ENCODE results near the gene C4orf36.
A peak's percentile ranks its signal among the peaks of the same experiment; 100 is the strongest.
"Not testable (repeated sequence)": the region's sequence is repeated elsewhere in the genome, so short reads cannot be mapped to it uniquely, and the experiment has no call there.

The C4orf36 gene

DNA sequence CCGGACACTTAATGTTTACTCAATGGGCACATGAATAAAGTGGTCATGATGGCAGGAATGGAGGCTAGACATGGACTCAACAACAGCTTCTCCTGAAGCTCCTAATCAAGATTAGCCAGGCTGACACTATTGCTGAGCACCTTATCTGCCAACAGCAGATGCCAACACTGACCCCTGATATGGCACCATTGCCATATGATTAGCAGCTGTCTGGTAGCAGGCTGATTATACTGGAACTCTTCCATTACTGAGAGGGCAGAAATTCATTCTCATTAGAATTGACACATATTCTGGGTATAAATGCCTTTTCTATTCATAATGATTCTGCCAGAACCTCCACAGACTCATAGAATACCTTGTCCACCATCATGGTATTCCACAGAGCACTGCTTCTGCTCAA lies 24.2 kb upstream of the C4orf36 start:
- DNase-seq, result no peak

DNA sequence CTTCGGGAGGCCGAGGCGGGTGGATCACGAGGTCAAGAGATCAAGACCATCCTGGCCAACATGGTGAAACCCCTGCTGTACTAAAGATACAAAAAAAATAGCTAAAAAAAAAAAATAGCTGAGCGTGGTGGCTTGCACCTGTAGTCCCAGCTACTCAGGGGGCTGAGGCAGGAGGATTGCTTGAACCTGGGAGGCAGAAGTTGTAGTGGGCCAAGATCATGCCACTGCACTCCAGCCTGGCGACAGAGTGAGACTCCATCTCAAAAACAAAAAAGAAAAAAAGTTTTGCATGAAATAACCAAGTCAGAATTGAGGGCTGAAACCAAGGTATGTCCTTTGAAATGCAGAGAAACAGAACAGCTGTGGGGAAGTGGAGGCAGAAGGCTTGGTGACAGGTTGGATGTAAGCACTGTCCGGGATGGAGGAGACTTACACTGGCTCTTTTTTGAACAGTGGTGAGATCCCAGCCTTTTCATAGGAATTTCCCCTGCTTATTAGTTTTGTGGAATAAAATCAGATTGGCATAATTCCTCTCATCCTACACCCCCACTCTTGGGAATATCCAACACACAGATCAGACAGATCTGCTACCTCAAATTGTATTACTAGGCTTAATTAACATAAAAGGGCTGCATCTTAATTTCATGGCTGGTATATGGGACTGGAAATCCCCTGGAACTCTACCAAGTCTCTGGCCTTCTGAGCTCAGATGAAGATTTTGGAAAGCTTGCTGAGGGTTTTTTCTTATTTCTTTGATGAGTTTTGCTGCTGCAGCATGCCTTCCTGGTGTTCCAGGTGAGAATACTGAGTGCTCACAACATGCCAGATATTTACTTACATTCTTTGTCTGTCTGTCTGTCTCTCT lies 18.8 kb upstream of the C4orf36 start:
- DNase-seq, result no peak

DNA sequence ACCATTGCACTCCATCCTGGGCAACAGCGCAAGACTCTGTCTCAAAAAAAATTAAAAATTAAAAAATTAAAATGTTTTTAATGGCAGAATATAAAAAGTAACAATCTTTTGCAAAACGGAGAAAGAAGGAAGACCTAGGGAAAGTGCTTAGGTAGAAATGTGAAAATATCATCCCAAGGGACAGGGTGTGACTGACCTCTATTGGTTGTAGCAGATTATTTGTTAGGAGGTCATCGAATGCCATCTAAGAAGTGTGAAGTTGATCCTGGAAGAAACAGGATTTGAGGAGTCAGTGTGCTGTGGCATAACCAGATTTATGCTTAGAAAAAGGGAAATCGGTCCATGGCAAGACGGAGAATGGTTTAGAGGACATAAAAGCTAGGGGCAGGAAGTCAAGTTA lies 18.1 kb upstream of the C4orf36 start:
- no peak for DNase-seq

DNA sequence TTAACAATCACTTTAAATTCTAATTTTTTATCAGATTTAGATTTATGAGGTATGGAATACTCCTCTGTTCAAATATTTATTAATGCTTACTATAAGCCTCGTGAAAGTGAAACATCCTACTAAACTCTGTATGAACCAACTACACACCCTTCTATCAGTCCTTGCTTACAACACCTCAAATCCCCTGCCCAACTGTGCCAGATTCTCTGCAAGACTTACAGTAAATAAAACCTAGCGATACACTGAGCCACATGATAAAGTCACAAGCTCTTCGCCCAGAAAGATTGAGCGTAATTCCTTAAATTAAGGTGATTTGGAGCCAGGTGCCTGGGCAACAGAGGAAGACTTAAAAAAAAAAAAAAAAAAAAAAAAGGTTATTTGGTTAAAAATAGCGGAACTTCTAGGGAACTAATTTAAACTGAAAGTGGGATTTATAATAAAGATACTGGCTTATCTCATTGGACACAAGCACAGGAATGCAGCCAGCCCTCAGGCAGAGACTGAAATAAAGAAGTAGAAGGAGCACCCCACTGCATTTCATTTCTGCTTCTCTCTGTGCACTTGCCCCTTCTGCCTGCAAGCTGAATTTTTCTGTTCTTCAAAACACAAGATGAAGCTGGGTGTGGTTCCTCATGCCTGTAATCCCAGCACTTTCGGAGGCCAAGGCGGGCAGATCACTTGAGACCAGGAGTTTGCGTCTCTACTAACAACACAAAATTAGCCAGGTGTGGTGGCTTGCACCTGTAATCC lies 17.5 kb upstream of the C4orf36 start:
- DNase-seq, result no peak

DNA sequence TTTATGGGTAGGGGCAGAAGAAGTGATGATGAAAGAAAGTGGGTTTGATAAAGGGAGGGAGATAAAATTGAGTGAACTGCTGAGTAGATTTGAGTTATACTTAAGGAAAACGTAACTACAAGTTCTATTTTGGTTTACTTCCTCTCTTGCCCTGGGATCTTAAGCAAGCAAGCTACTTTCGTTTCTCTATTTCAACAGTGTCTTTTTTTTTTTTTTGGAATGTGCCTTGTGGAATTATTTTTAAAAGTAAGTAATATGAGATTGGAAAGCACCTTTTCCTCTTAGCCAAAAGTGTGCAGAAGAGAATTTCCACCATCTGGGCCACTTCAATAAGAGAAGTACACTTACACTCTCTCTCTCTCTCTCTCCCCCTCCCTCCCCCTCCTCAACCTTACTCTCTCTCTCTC lies 16.0 kb upstream of the C4orf36 start:
- no peak for DNase-seq

DNA sequence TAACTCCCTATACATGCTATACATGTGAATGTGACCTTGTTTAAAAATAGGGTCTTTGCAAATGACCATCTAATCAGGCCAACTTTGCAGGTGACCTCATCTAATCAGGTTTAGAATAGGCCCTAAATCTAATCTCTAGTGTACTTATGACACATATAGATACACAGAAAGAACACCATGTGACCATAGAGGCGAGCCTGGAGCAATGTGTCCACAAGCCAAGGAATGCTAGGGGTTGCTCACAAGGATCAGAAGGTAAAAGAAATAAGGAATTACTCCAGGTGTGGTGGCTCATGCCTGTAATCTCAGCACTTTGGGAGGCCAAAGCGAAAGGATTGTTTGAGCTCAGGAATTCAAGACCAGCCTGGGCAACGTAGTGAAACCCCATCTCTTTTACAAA lies 9.6 kb upstream of the C4orf36 start:
- no peak for DNase-seq

DNA sequence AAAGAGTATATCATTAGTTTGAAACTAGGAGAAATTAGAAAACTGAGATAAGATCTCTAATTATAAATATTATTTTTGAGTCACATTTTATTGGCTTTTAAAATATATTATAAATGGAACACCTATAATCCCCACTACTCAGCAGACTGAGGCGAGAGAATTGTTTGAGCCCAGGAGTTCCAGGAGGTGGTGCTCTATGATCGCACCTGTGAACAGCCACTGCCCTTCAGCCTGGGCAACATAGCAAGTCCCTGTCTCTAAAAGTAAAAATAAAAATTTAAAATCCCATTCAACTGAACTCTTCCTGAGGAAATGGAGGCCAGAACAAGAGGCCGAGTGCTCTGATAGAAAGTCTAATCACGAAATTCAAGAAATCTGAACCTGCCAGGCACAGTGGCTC lies 6.3 kb upstream of the C4orf36 start:
- no peak for DNase-seq

DNA sequence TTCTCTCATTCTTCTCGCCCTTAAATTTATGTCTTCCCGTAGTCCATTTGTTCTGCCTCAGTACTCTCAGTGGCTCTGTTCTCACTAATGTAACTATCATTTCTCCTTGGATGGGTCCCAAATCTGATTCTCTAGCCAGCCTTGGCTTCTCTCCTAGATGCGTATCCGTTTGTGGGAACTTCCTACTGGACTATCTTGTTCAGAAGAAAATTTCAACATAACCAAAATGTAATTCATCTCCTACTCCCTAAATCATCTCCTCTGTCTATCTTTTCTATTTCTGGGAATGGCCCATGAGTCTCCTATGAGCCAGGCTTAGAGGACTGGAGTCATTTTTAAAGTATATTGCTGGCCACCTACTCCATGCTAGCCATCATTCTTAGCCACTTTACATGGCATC lies 4.4 kb upstream of the C4orf36 start:
- DNase-seq, result no peak

DNA sequence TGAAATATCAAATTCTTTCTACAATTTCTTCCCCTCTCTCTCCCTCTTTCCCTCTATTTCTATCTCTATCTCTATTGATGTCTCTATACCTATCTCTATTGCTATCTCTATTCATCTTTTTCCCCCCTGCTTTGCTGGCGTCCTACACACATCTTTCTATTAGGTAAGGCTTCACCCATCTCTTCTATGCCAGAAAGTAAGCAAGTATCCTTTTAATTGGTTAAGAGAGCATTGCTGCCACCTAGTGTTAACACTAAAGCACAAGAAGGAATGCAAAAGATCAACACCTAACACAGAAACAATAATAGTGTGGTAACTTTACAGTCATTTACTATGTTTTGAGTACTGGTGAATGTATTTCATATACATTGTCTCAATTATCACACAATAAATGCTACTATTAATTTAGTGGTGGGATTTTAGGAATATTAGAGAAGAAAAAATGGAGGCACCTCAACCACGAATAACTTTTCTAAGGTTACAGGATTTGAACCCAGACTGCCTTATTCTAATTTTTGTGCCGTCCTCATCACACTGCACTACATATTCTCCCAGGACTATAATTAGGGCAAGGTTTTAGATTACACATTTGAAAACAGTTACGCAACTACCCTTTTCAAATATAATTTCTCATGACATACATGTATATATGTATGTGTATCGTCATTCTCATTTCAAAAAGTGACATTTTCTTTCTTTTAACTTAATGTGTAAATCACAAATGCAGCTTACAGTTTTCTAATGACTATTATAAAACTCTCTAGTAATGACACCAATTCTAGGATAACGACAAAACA lies 3.7 kb upstream of the C4orf36 start:
- peak; percentile 72 for DNase-seq

DNA sequence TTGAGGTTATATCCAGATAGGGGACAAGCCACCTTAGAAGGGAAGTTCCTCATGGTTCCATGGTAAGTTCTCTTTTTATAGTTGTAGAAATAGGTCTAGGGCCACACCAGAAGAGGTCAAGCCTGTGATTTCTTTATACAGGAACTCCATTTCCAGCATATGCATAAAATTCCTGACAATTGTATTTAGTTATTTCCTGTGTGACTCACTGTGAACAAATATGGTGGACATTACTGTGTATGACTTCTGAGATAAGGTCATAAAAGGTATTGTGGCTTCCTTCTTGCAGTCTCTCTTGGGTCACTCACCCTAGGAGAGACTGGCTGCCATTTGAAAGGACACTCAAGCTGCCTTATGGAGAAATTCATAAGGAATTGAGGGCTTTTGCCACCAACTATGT lies 2.2 kb upstream of the C4orf36 start:
- no peak for DNase-seq

DNA sequence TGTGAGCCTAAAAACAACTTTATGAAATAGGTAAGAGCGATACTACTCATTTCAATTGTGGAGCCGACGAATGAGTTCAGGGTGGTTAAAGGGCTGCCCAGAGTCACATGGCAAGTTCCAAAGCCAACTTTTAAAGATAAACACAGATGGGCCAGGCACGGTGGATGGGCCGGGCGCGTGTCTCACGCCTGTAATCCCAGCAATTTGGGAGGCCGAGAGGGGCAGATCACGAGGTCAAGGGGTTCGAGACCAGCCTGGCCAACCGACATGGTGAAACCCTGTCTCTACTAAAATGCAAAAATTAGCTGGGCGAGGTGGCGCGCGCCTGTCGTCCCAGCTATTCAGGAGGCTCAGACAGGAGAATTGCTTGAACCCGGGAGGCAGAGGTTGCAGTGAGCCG lies 914 bp upstream of the C4orf36 start:
- no peak for DNase-seq

DNA sequence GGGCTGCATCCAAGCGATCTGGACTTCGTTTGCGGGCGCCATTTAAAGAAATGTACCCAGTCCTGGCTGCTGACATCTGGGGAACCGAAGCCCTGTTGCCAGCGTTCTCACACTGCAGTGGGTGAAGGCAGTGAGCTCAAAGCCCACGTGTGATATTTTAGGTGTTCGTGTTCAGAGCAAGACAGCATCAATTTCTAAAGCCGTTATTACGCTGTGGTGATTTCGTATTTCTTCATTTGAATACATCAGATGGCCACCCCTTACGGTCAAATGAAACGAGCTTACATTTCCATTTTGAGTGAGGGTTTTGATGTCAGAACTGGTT lies 376 bp upstream of the C4orf36 start:
- no peak for DNase-seq

DNA sequence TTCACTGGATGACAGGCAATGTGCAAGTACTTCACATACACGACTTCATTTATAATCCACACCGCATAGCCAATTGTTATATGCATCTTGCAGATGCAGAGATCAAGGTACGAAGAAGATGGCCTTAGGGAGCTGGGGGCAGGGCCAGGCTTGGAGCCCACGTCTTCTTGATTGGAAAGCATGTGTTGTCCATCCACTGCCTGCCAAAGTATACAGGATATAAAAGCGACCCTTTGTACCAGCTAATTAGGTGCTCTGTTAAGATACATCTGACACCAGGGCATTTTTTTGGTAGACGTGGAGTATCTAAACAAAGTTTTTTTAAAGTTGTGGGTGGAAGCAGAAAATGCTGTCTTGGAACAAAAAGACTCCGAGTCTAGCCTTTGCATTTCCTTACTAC lies 1.4 kb downstream of the C4orf36 start:
- DNase-seq, result no peak

DNA sequence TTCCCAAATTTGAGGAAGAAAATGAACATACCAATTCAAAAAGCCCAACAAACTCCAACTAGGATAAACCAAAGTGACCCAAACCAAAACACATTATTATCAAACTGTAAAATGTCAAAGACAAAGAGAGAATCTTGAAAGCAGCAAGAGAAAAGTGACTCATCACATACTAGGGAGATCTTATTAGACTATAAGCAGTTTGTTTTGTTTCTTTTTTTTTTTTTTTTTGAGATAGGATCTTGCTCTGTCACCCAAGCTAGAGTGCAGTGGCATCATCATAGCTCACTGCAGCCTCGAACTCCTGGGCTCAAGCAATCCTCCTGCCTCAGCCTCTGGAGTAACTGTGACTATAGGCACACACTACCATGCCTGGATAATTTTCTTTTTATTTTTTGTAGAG lies 12.6 kb downstream of the C4orf36 start:
- no peak for DNase-seq

DNA sequence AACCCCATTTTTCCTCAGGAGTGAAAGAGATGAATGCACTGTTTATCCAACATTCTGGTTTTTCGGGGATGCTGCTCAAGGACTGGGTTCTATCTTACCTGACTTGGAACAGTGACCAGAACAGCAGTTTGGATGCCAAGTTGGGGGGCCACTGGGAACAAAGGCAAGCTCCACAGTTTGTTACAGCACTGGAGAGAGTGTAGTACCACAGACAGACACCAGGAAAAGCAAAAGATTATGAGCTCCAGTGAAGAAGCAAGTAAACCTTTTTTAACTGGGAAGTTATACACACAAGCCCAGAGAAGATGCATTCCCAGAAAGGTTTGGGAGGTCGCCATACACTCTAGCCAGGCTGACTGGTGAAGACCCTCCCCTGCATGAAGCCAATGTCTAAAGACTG lies 13.6 kb downstream of the C4orf36 start:
- DNase-seq, result no peak

DNA sequence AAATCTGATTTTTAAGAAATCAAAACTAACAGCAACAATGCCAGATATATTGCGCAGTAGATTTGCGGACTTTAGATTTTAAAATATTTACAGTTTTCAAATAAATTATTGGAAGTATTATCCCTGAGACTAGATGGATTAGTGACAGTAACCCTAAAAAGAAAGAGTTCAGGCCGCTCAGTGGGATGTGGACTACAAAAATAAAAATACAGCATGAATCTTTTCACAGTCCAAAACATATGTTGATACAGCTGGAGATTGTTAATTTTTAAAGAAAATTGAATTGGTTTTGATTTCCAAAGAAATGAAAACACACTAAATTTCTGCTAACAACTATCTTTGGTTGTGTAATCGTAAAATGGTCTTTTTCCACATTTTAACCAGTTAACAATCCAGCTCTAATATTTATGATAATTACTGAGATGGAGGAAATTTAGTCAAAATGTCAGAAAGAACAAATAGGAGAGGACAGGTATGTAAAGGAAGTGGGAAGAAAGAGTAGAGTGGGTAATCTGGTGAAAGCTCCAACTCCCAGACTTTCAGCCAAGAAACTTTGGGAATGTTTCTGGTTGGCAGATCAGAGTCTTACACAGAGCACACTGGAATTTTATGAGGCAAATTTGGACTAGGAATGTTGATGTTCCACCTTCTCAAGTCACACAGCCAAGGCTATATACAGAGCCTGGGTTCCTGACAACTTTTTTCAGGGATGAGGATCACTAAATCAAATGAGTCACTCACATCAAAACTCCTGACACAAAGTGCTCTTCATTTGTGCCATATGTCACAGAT lies 15.1 kb downstream of the C4orf36 start:
- no peak for DNase-seq

DNA sequence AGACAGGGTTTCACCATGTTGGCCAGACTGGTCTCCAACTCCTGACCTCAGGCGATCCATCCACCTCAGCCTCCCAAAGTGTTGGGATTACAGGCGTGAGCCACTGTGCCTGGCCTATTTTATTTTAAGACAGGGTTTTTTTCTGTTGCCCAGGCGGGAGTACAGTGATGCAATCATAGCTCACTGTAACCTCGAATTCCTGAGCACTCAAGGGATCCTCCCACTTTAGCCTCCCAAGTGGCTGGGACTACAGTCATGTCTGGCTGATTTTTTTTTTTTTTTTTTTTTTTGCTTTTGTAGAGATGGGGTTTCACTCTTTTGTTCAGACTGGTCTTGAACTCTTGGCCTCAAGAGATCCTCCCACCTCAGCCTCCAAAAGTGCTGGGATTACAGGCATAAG lies 16.8 kb downstream of the C4orf36 start:
- not testable (repeated sequence) for DNase-seq

DNA sequence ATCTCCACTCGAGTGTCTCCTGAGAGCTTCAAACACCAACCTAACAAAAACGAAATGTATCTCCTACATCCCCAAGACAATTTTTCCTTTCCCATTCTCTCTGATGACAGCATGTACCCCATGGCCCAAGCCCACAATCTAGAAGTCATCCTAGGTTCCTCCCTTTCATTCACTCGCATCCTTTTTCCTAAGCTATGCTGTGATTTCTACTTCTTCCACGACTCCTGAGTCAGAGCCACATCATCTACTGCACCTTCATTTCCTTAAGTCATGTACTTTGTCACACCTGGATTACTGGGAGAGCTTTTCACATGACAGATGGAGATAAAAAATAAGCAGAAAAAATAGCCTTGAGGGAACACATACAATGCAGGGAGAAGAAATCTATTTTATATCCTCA lies 20.1 kb downstream of the C4orf36 start:
- DNase-seq, result no peak

DNA sequence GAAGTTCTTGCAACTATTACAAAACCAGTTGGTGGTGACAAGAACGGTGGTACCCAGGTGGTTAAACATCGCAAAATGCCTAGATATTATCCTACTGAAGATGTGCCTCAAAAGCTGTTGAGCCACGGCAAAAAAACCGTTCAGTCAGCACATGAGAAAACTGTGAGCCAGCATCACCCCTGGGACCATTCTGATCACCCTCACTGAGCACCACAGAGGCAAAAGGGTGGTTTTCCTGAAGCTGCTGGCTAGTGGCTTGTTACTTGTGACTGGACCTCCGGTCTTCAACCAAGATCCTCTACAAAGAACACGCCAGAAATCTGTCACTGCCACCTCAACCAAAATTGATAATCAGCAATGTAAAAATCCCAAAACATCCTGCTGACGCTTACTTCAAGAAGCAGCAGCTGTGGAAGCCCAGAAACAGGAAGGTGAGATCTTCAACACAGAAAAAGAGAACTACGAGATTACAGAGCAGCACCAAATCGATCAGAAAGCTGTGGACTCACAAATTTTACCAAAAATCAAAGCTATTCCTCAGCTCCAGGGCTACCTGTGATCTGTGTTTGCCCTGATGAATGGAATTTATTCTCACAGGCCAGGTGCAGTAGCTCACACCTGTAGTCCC lies 21.7 kb downstream of the C4orf36 start:
- DNase-seq, result no peak

DNA sequence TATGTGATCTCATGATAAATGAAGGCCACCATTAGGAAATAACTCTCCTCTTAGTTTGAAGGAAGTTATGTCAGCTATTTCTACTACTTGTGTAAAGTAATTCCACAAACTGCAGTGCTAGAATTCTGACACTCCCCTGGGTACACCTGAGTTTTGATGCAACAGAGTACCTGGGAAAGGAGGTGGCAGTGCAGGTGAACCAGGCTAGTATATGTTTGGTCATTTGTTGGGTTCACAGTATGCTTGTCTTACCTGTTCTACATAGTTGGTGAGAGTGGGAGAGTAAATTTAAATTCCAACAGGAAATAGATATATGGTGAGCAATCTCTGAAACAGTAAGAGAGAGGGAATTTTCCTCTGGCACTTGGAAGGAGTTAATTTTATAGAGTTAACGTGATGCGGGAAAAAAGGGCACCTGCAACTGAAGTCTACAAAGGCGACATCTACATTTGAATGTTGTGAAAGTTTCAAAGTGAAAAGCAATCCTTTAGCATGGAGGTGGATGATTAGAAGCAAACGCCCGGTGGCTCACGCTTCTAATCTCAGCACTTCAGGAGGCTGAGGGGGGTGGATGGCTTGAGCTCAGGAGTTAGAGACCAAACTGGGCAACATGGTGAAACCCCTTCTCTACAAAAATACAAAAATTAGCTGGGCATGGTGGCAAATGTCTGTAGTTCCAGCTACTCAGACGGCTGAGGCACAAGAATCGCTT lies 34.7 kb downstream of the C4orf36 start:
- no peak for DNase-seq

DNA sequence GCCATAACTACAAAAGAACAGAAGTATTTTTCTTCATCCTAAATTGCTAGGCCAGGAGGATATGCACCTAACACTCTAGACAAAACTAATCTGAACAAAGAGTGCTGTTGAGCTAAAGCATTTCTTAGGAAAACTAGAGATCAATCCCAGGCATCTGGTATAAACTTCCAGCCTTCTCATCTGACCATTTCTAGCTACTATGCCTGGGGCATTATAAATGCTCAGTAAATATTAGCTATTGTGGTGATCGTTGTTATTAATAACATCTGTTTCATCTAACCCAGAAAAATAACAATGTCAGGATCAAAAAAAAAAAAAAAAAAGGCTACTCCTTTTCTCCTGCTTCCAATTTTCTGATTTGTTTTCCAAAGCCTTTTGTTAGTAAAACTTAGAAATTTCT lies 35.3 kb downstream of the C4orf36 start:
- DNase-seq, result no peak

DNA sequence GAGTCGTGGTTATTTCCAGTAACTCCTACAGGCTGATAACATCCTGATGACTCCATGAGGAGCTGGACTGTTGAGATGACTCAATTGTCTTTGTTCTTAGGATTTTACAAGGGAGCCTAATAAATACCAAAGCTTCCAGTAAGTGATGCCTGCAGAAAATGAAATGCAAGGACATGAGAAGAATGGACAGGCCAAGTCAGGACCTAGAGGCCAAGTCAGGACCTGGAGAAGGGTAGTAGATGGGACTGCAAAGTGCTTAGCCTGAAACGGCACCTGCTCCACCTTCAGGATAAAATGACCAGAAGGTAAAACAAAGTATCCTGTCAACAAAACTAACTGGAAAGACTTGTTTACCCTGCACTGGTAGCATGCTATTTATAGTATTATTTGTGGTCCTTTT lies 36.6 kb downstream of the C4orf36 start:
- no peak for DNase-seq
